CD1c-positive myeloid dendritic cell (primary cell): ENCODE measurements around the gene IST1.

Experiments used
- DNase-seq: peaks from one replicate; pipeline ENCODE4 v3.0.0-alpha.2; 2016; ENCODE audit errors: extremely low spot score

Gene IST1

GRCh38 chr16:71919035-71919434, 23.7 kb downstream of the IST1 start:
- DNase-seq = peak; percentile 73

- no peak for DNase-seq
These were observed 25.3 kb downstream of the IST1 start for GRCh38 chr16:71920658-71921057.

- no peak for DNase-seq
These were observed 28.8 kb downstream of the IST1 start for GRCh38 chr16:71923941-71924690.

GRCh38 chr16:71924710-71925109, 29.4 kb downstream of the IST1 start:
- no peak for DNase-seq

GRCh38 chr16:71927383-71927782, 32.1 kb downstream of the IST1 start:
- DNase-seq = no peak

GRCh38 chr16:71927787-71928186, 32.5 kb downstream of the IST1 start:
- no peak for DNase-seq

- no peak for DNase-seq
These were observed 33.7 kb downstream of the IST1 start for GRCh38 chr16:71929048-71929447.

- no peak for DNase-seq
These were observed 34.8 kb downstream of the IST1 start for GRCh38 chr16:71930013-71930563.

GRCh38 chr16:71931001-71931400, 35.7 kb downstream of the IST1 start:
- DNase-seq = no peak

GRCh38 chr16:71931599-71931998, 36.3 kb downstream of the IST1 start:
- no peak for DNase-seq

- no peak for DNase-seq
These were observed 37.7 kb downstream of the IST1 start for GRCh38 chr16:71933017-71933416.

GRCh38 chr16:71933913-71934695, 38.8 kb downstream of the IST1 start:
- DNase-seq = no peak

GRCh38 chr16:71937868-71938510, 42.7 kb downstream of the IST1 start:
- no peak for DNase-seq

GRCh38 chr16:71943887-71944286, 48.6 kb downstream of the IST1 start:
- DNase-seq = no peak

- DNase-seq = no peak
These were observed 50.3 kb downstream of the IST1 start for GRCh38 chr16:71945616-71946015.

- DNase-seq = no peak
These were observed 57.5 kb downstream of the IST1 start for GRCh38 chr16:71952825-71953224.

- no peak for DNase-seq
These were observed 58.8 kb downstream of the IST1 start for GRCh38 chr16:71954180-71954579.

GRCh38 chr16:71954699-71955195, 59.4 kb downstream of the IST1 start:
- no peak for DNase-seq

GRCh38 chr16:71956486-71956885, 61.2 kb downstream of the IST1 start:
- peak; percentile 6 for DNase-seq

- DNase-seq = peak; percentile 87
These were observed 66.0 kb downstream of the IST1 start for GRCh38 chr16:71961066-71962039.
